HT-29 (cell line): ENCODE results near the gene MAGI2. TPM values are rescaled to one million over a fixed set of nuclear protein-coding genes. Genes with fewer than 3 reads are reported as not detected.

ENCODE experiments used
- DNase-seq: peaks from one replicate; pipeline ENCODE4 v3.0.0-alpha.2; 2015; ENCODE audit warnings: low spot score
- total RNA-seq: library from RNA; depleted of rRNA; stranded (reverse); fragments of >200 nt; shearing (Covaris generic); gene quantifications from 2 replicates; pipeline ENCODE4 v1.2.3, GENCODE V29; 2014

Gene MAGI2
- total RNA-seq, 1 experiment from 2014 or later = 0.23 TPM

GRCh38 chr7:78435355-78435754 is 1018.1 kb downstream of the MAGI2 start:
- no peak for DNase-seq

DNA sequence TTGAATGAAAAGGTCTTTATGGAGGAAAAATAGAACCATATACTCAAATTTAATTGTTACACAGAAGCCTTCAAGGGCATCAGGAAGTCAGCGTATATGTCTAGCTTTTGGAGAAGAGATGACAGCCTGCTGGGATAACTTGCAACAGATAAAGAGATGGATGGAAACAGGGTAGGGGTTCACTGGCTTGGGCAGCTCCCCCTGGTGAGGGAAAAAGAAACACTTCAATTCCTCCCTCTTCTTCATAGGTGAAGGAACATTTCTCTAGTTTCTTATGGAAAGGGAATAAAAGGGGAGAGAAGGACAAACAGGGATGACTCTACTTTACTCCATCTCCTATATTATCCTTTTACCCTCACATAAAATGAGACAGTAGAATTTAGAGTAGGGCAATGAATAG is 1019.2 kb downstream of the MAGI2 start:
- peak; percentile 9 for DNase-seq

DNA sequence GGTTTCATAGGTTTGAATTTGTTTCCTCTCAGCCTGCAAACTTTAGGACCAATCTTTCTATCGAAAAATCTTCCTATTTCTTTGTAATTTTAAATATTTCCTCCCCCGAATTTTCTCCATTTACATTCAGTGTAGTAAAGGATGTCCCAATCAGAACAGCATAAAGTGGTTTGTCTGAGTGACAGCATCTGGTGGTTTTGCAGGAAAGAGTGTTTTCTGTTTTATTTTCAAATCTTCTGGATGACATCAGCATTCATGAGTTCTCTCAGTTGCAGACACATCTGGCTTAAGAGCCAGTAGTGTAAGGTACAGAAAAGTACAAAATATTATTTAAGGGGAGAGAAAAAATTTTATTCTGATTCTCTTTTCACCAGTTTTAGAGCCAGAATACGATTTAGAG is 1020.0 kb downstream of the MAGI2 start:
- DNase-seq = no peak

- DNase-seq = no peak
Measured at GRCh38 chr7:78429878-78430277, 1023.6 kb downstream of the MAGI2 start.

- DNase-seq = no peak
Measured at GRCh38 chr7:78427209-78427608, 1026.3 kb downstream of the MAGI2 start.

DNA sequence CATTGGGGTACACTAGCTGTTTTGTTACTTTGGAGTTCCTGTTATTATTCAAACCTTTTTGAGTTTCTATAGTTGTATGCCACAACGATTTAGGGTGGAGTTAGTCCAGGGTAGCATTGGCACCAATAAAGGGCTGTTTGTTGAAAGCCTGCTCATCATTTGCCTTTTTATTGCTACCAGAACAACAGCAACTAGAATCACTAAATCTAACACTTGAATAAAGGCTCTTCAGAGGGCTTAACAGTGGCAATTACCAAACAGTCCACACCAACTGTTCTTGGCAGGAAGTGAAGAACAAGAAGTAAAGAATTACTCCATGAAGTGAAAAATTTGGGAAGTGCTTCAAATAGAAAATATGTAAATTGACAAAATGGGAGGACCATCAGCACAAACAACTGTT is 1033.5 kb downstream of the MAGI2 start:
- DNase-seq = no peak

- DNase-seq = no peak
Measured at GRCh38 chr7:78417180-78417853, 1036.2 kb downstream of the MAGI2 start.

DNA sequence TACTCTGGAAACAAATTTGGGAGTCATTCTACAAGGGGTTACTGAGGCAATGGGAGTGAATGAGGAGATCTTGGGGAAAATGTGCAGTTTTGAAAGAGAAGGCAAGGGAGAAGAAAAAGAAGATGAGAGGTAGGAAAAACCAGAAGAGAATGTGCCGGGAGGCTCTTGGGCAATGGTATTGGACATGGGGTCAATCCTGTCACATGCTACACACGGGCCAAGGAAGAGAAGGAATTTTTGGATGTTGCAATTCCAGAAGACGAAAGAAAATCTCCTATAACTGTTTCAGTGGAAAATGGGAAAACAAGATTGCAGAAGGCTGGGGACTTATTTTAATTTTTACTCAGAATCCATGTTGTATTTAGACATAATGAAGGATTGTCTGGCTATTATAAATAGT is 1039.9 kb downstream of the MAGI2 start:
- DNase-seq = no peak

- DNase-seq = no peak
Measured at GRCh38 chr7:78412216-78412858, 1041.1 kb downstream of the MAGI2 start.

DNA sequence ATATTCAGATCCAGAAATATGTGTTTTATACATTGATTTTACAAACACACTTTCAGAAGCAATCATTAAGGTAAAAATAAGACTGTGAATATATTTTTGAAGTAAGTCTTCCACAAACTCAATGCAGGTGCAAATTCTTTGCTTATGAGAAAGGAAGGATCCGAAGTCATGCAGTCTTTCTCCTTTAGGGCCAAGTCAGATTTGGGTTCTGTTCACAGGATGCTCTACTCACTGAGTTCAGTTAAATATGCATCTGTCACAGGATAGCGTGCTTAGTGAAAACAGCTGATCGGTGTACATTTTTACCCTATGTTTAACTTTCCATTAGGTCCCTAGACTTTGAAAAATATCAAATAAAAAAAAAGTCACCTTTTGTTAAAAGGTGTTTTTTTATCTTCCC is 1046.4 kb downstream of the MAGI2 start:
- DNase-seq = no peak

- no peak for DNase-seq
Measured at GRCh38 chr7:78406531-78406930, 1046.9 kb downstream of the MAGI2 start.

GRCh38 chr7:78402096-78402495 is 1051.4 kb downstream of the MAGI2 start:
- no peak for DNase-seq

DNA sequence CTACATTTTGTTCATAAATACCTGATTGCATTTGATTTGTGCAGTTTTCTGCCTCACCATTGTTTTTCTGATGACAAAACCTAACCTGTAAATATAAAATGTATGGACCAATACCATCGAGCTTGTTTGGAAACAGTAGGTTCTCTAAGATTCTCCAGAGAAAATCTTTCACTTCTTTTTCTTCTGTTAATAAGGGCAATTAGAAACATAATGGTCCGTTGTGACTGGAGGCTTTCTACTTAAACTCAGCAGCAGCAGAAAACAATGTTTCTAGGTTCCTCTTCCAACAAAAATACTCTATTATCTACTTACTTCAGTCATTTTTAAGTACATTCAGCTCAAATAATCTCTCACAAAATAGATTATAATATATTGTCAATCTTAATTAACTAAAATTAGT is 1053.4 kb downstream of the MAGI2 start:
- DNase-seq = no peak

DNA sequence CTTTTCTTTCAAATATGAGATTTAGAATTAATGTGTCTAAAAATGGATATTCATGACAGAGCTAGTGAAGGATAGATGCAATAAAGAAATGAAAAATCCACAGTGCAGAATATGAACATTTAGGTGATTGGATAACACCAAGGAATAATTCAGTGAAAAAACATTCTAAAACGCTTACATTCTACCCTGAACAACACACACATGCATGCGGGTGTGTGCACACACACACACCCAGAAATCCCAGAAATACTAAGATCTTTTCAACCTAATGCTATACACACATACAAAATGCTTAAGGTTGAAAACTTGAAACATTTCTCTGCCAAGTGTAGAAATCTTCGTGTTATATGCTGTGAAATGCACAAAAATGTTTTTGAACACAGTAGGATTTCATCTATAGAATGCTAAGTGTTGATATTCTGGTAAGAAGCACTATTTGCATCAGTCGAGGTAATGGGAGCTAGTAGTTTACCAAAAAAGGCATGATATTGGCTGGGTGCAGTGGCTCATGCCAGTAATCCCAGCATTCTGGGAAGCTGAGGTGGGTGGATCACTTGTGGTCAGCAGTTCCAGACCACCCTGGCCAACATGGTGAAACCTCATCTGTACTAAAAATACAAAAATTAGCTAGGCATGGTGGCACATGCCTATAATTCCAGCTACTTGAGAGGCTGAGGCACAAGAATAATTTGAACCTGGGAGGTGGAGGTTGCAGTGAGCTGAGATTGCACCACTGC is 1054.3 kb downstream of the MAGI2 start:
- no peak for DNase-seq

DNA sequence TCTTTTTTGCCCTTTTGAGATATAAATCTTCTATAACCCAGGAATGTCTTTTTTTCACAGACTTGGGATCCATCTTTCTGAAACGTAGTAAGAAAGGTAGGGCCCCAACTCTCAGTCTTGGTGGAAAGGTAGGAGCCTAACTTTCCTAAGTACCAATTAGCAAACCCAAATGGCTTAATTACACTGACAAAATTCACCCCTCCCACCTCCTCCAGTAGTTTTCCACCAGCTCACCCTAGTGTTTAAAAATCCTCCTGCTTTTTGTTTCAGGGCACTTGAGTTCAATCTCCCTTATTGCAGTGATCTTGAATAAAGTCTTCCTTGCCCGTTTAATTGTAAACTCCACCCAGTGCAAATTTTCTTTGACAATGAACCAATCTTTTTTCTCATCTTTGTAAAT is 1054.9 kb downstream of the MAGI2 start:
- no peak for DNase-seq

DNA sequence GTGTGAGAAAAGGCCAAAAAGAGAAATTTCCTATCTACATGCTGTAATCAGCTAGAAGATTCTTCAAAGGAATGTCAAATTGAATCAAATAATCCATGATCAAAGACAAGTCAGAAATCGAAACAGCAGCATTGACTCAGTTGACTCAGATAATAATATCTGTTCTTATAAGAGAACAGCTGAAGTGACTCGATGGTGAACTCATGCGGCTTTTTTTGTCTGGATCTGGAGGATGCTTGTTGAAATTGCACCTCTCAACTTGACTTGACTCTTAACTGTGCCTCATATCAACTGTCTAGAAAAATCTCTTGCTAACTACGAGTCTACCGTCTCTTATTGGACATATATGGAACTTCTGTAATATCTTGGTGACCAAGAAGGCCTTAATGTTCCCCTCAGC is 1055.4 kb downstream of the MAGI2 start:
- no peak for DNase-seq

GRCh38 chr7:78396210-78396609 is 1057.3 kb downstream of the MAGI2 start:
- no peak for DNase-seq

- DNase-seq = no peak
Measured at GRCh38 chr7:78395298-78396036, 1058.0 kb downstream of the MAGI2 start.

DNA sequence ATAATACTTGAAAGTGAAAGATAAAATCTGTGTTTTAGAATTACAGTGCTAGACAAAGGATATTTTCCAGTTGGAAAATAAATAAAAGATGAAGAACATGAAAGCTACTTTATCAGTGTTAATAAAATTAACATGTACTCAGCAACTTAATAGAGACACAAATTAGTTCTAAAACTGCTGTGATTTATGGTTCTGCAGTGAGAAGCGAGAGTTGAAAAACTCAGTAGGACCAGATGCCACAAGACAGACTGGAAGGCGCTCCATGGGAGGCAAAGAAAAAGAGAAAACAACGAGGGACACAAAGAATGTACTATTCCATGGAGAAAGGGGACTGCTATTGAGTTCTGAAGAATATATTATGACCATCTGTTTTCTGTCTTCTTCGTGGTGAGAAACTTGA is 1064.4 kb downstream of the MAGI2 start:
- no peak for DNase-seq

DNA sequence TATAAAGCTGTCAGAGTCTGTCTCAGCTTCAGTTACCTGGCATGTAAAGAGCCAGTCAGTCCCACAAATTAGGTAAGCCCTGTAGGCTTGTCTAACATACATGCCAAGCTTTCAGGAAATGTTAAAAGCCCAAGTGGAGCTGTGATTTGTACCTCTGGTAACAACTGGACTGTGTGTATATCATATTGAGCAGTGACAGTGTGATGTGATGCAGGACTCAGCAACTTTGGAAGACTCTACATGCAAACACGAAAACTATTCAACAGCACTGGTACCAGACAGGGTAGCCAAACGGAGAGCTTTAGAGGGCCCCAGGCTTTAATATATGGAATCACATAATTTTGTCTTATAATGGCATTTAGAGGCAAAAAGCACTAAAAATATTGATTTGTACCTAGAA is 1066.9 kb downstream of the MAGI2 start:
- DNase-seq = no peak

DNA sequence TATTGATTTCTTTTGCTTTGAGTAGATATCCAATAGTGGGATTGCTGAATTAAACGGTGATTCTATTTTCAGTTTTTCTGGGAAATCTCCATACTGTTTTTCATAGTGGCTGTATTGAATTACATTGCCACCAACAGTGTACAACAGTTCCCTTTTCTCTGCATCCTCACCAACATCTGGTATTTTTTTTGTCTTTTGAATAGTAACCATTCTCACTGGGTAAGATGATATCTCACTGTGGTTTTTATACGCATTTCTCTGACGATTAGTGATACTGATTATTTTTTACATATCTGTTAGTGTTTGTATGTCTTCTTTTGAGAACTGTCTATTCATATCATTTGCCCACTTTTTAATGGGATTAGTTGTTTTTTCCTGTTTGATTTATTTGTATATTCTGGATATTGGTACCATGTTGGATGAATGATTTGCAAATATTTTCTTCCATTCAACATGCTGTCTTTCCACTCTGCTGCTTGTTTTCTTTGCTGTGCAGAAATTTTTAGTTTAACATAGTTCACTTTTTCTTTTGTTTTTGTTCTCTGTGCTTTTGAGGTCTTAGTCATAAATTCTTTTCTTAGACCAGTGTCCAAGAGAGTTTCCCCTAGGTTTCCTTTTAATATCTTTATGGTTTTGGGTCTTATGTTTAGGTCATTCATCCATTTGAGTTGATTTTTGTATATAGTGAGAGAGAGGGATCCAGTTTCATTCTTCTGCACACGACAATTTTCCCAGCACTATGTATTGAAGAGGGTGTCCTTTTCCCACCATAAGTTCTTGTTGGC is 1070.2 kb downstream of the MAGI2 start:
- DNase-seq = no peak
